ENCODE measurements around the gene ASTL. TPM values are rescaled to one million over a fixed set of nuclear protein-coding genes. Genes with fewer than 3 reads are reported as not detected.

Gene ASTL
- total RNA-seq, 1 donor from 2014 or later = not detected

DNA sequence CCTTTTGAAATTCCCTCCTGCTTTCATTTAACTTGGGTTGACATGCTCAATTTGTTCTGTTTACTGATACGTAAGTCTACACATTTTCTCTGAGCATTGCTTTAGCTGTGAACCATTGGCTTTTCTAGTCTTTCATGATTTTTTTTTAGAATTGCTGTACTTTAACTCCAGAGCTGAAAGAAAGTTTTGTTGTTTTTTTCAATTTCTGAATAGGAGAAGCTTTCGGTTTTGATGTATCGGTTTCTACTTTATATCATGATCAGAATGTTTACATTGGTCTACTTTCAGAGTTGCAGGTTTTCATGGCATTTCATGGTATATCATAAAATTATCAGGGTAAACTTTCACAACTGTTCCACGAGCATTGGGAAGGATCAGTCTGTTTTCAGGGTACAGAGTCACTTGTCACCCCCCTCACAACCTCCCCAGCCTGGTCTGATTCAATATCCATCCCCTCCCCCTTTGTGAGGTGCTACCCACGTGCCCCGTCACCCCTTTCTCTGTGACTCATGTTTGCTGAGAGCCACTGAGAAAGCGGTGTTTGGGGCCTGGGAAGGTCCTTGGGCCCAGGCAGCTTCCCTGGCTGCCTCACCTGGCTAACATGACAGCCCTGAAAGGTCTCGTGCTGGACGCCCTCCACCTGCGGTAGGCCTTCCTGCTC, 7.0 kb downstream of the ASTL start:
- no peaks in the 10 kb centered on the region for H3K9me3 ChIP-seq (ENCODE audit: insufficient read depth, low read depth, low read length)
- Mint-ChIP-seq H3K9me3 (ENCODE audit: unreplicated experiment) (no peaks in the 10 kb centered on the region), H3K36me3 (ENCODE audit: low read depth, unreplicated experiment) (peaks cover 4% of the 10 kb centered on the region), H3K4me1 (ENCODE audit: low read depth, unreplicated experiment) (no peaks in the 10 kb centered on the region), H3K4me3 (ENCODE audit: unreplicated experiment) (no peak overlapping the region), H3K27ac (ENCODE audit: unreplicated experiment) (no peak overlapping the region), H3K27me3 (ENCODE audit: low read depth, unreplicated experiment) (peaks cover 73% of the 10 kb centered on the region)
- H3K4me3 ChIP-seq (ENCODE audit: insufficient read depth, low read depth, low read length) = no peak overlapping the region
- peaks cover 40% of the 10 kb centered on the region for H3K27me3 ChIP-seq (ENCODE audit: insufficient read depth, low read length)
- no peak for TF ChIP-seq EZH2 (IDR thresholded peaks at IDR 0.05; ENCODE audit: insufficient read depth, low read length)
- TF ChIP-seq, protein P1, sequence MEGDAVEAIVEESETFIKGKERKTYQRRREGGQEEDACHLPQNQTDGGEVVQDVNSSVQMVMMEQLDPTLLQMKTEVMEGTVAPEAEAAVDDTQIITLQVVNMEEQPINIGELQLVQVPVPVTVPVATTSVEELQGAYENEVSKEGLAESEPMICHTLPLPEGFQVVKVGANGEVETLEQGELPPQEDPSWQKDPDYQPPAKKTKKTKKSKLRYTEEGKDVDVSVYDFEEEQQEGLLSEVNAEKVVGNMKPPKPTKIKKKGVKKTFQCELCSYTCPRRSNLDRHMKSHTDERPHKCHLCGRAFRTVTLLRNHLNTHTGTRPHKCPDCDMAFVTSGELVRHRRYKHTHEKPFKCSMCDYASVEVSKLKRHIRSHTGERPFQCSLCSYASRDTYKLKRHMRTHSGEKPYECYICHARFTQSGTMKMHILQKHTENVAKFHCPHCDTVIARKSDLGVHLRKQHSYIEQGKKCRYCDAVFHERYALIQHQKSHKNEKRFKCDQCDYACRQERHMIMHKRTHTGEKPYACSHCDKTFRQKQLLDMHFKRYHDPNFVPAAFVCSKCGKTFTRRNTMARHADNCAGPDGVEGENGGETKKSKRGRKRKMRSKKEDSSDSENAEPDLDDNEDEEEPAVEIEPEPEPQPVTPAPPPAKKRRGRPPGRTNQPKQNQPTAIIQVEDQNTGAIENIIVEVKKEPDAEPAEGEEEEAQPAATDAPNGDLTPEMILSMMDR (IDR thresholded peaks at IDR 0.05; ENCODE audit: insufficient read depth, low read depth, low read length) = no peak
- H3K9ac ChIP-seq (ENCODE audit: low read length) = no peak overlapping the region
- no peak overlapping the region for H3K4me2 ChIP-seq (ENCODE audit: low read length)
- H2AFZ ChIP-seq (ENCODE audit: low read depth, low read length) = no peak overlapping the region
- no peaks in the 10 kb centered on the region for H3K36me3 ChIP-seq (ENCODE audit: insufficient read depth, low read length)
- H4K20me1 ChIP-seq (ENCODE audit: insufficient read depth, low read length) = no peaks in the 10 kb centered on the region
- no peak for DNase-seq (ENCODE audit: low read depth)
- H3K27ac ChIP-seq (ENCODE audit: low read depth, low read length) = no peak overlapping the region
- FAIRE-seq = no peak
- no peaks in the 10 kb centered on the region for H3K79me2 ChIP-seq (ENCODE audit: insufficient read depth, low read length)
- no peaks in the 10 kb centered on the region for H3K4me1 ChIP-seq (ENCODE audit: insufficient read depth, low read length)

DNA sequence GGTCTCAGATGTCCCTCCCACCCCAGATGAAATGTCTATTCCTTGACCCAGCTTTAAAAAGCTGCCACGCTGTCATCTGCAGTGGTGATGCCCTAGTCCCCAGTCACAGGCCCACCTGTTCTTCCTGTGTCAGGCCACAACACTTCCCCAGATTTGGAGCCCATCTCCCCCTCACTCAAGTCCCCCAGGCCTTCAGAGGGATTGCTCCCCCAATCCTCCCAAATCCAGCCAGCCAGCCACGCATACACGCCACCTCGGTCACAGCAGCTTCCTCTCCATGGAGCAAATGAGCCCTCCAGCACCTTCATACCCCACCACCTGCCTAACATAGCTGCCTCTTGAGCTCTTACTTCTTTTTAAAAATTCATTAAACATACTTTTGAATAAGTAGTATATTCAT, 7.8 kb downstream of the ASTL start:
- FAIRE-seq (no peak), DNase-seq (ENCODE audit: low read depth) (no peak)
- no peak overlapping the region for H3K4me2 ChIP-seq (ENCODE audit: low read length)
- H3K36me3 Mint-ChIP-seq (ENCODE audit: low read depth, unreplicated experiment) = peaks cover 4% of the 10 kb centered on the region
- H3K9ac ChIP-seq (ENCODE audit: low read length) = no peak overlapping the region
- no peak overlapping the region for H3K4me3 ChIP-seq (ENCODE audit: insufficient read depth, low read depth, low read length)
- H3K27me3 ChIP-seq (ENCODE audit: insufficient read depth, low read length) = peaks cover 35% of the 10 kb centered on the region
- no peak overlapping the region for H3K27ac ChIP-seq (ENCODE audit: low read depth, low read length)
- no peaks in the 10 kb centered on the region for H3K36me3 ChIP-seq (ENCODE audit: insufficient read depth, low read length)
- no peaks in the 10 kb centered on the region for H3K79me2 ChIP-seq (ENCODE audit: insufficient read depth, low read length)
- H3K4me3 Mint-ChIP-seq (ENCODE audit: unreplicated experiment) = no peak overlapping the region
- H3K27me3 Mint-ChIP-seq (ENCODE audit: low read depth, unreplicated experiment) = peaks cover 73% of the 10 kb centered on the region
- no peak overlapping the region for H3K27ac Mint-ChIP-seq (ENCODE audit: unreplicated experiment)
- H3K4me1 Mint-ChIP-seq (ENCODE audit: low read depth, unreplicated experiment) = no peaks in the 10 kb centered on the region
- H3K9me3 Mint-ChIP-seq (ENCODE audit: unreplicated experiment) = no peaks in the 10 kb centered on the region
- H4K20me1 ChIP-seq (ENCODE audit: insufficient read depth, low read length) = no peaks in the 10 kb centered on the region
- TF ChIP-seq, protein P1 (IDR thresholded peaks at IDR 0.05; ENCODE audit: insufficient read depth, low read depth, low read length) = no peak
- no peak for TF ChIP-seq EZH2 (IDR thresholded peaks at IDR 0.05; ENCODE audit: insufficient read depth, low read length)
- H3K9me3 ChIP-seq (ENCODE audit: insufficient read depth, low read depth, low read length) = no peaks in the 10 kb centered on the region
- H2AFZ ChIP-seq (ENCODE audit: low read depth, low read length) = no peak overlapping the region
- no peaks in the 10 kb centered on the region for H3K4me1 ChIP-seq (ENCODE audit: insufficient read depth, low read length)

DNA sequence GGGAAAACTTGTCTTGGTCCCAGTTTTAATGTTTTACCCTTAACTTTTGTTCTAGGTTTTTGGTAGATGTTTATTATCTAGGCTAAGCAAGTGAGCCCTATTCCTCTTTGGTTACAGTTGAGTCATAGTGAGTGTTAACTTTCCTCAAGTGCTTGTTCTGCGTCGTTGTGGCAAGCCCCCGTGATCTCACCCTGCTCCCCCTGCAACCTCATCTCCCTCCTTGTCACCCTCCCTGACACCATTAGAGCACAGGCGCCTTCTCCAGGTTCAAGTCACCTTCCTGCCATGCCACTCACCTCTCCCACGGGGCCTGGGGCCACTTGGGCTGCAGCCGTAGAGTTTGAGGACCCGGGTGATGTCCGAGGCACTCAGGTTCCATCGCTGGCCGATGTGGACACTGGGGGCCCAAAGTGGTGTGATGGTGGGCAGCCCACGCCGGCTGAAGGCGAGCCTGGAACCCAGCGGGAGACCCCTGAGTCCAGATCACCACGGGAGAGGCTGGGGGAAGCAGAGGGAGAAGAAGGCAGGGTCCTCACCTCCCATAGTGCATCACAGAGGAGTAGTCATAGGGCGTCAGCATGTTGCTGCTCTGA, 8.7 kb downstream of the ASTL start:
- H3K27ac Mint-ChIP-seq (ENCODE audit: unreplicated experiment) = no peak overlapping the region
- FAIRE-seq (no peak), DNase-seq (ENCODE audit: low read depth) (no peak)
- Histone ChIP-seq H3K9ac (ENCODE audit: low read length) (no peak overlapping the region), H3K4me2 (ENCODE audit: low read length) (no peak overlapping the region), H3K9me3 (ENCODE audit: insufficient read depth, low read depth, low read length) (no peaks in the 10 kb centered on the region), H3K4me1 (ENCODE audit: insufficient read depth, low read length) (no peaks in the 10 kb centered on the region), H3K4me3 (ENCODE audit: insufficient read depth, low read depth, low read length) (no peak overlapping the region), H3K79me2 (ENCODE audit: insufficient read depth, low read length) (no peaks in the 10 kb centered on the region), H4K20me1 (ENCODE audit: insufficient read depth, low read length) (no peaks in the 10 kb centered on the region), H2AFZ (ENCODE audit: low read depth, low read length) (no peak overlapping the region), H3K27me3 (ENCODE audit: insufficient read depth, low read length) (peaks cover 32% of the 10 kb centered on the region), H3K36me3 (ENCODE audit: insufficient read depth, low read length) (no peaks in the 10 kb centered on the region), H3K27ac (ENCODE audit: low read depth, low read length) (no peak overlapping the region)
- peaks cover 3% of the 10 kb centered on the region for H3K9me3 Mint-ChIP-seq (ENCODE audit: unreplicated experiment)
- H3K4me1 Mint-ChIP-seq (ENCODE audit: low read depth, unreplicated experiment) = no peaks in the 10 kb centered on the region
- H3K4me3 Mint-ChIP-seq (ENCODE audit: unreplicated experiment) = no peak overlapping the region
- peaks cover 73% of the 10 kb centered on the region for H3K27me3 Mint-ChIP-seq (ENCODE audit: low read depth, unreplicated experiment)
- TF ChIP-seq EZH2 (IDR thresholded peaks at IDR 0.05; ENCODE audit: insufficient read depth, low read length) = no peak
- TF ChIP-seq, protein P1 (IDR thresholded peaks at IDR 0.05; ENCODE audit: insufficient read depth, low read depth, low read length) = no peak
- peaks cover 4% of the 10 kb centered on the region for H3K36me3 Mint-ChIP-seq (ENCODE audit: low read depth, unreplicated experiment)

Data from astrocyte (in vitro differentiated cells and primary cell).